HTERT RPE-1 (cell line): ENCODE results near the gene KCNIP1.

ENCODE experiments used
- in situ Hi-C: fragments of 300-500 bp; cut with MboI; formaldehyde crosslinking; loops from 4 replicates; pipeline ENCODE4 v1.14.3; 2020; ENCODE audit warnings: low sequenced_read_pairs

Gene KCNIP1

GRCh38 chr5:170503990-170504596 is at the start of gene KCNIP1:
TSS of gene KCNIP1 (plus strand) at chr5:170504020.
- in situ Hi-C loops = no loop called here

- in situ Hi-C loops = no loop called here
Observed at GRCh38 chr5:170463426-170463825, 40.4 kb upstream of the KCNIP1 start.

GRCh38 chr5:170464280-170465127 is 39.3 kb upstream of the KCNIP1 start:
- in situ Hi-C loops = no loop called here

GRCh38 chr5:170466553-170466952 is 37.3 kb upstream of the KCNIP1 start:
- in situ Hi-C loops = no loop called here

- in situ Hi-C loops = no loop called here
Observed at GRCh38 chr5:170466988-170467707, 36.7 kb upstream of the KCNIP1 start.

GRCh38 chr5:170468633-170469285 is 35.1 kb upstream of the KCNIP1 start:
- in situ Hi-C loops = no loop called here

GRCh38 chr5:170469414-170469813 is 34.4 kb upstream of the KCNIP1 start:
- in situ Hi-C loops = no loop called here

- in situ Hi-C loops = no loop called here
Observed at GRCh38 chr5:170470275-170470674, 33.5 kb upstream of the KCNIP1 start.

GRCh38 chr5:170470808-170471404 is 32.9 kb upstream of the KCNIP1 start:
- in situ Hi-C loops = no loop called here

GRCh38 chr5:170471551-170472178 is 32.2 kb upstream of the KCNIP1 start:
- in situ Hi-C loops = no loop called here

- in situ Hi-C loops = no loop called here
Observed at GRCh38 chr5:170473642-170474041, 30.2 kb upstream of the KCNIP1 start.

GRCh38 chr5:170474489-170475274 is 29.1 kb upstream of the KCNIP1 start:
- in situ Hi-C loops = no loop called here

GRCh38 chr5:170475294-170476000 is 28.4 kb upstream of the KCNIP1 start:
- in situ Hi-C loops = no loop called here

- in situ Hi-C loops = no loop called here
Observed at GRCh38 chr5:170476704-170477103, 27.1 kb upstream of the KCNIP1 start.

- in situ Hi-C loops = no loop called here
Observed at GRCh38 chr5:170477906-170478305, 25.9 kb upstream of the KCNIP1 start.

GRCh38 chr5:170478306-170478705 is 25.5 kb upstream of the KCNIP1 start:
- in situ Hi-C loops = no loop called here

GRCh38 chr5:170479484-170479883 is 24.3 kb upstream of the KCNIP1 start:
- in situ Hi-C loops = no loop called here

GRCh38 chr5:170480260-170480659 is 23.6 kb upstream of the KCNIP1 start:
- in situ Hi-C loops = no loop called here

- in situ Hi-C loops = no loop called here
Observed at GRCh38 chr5:170481849-170482248, 22.0 kb upstream of the KCNIP1 start.
